Rectal smooth muscle tissue (tissue), 1 donor: ENCODE results near the gene NOTUM.
"Not testable (repeated sequence)": the region's sequence is repeated elsewhere in the genome, so short reads cannot be mapped to it uniquely, and the experiment has no call there.

ENCODE experiments used
- H3K27ac ChIP-seq: one replicate; pipeline ENCODE4 v1.7.0; 2013; ENCODE audit warnings: low read depth, low read length, inconsistent platforms
- H3K27me3 ChIP-seq: one replicate; pipeline ENCODE4 v1.7.0; 2013; ENCODE audit warnings: low read length; ENCODE audit not compliant: control insufficient read depth, insufficient read depth
- H3K36me3 ChIP-seq: one replicate; pipeline ENCODE4 v1.7.0; 2013; ENCODE audit warnings: low read length; ENCODE audit not compliant: control insufficient read depth, insufficient read depth
- H3K4me1 ChIP-seq: one replicate; pipeline ENCODE4 v1.7.0; 2013; ENCODE audit warnings: low read length; ENCODE audit not compliant: control insufficient read depth, insufficient read depth
- H3K4me3 ChIP-seq: one replicate; pipeline ENCODE4 v1.7.0; 2013; ENCODE audit warnings: low read length
- H3K9ac ChIP-seq: one replicate; pipeline ENCODE4 v1.7.0; 2013; ENCODE audit warnings: low read length

NOTUM gene

GRCh38 chr17:81993729-81994592 lies 33.0 kb upstream of the NOTUM start:
- Histone ChIP-seq H3K4me1 (peaks cover 9% of the 10 kb centered on the region), H3K9ac (no peak overlapping the region)

GRCh38 chr17:81992306-81993102 lies 31.5 kb upstream of the NOTUM start:
- H3K36me3 ChIP-seq: no peaks in the 10 kb centered on the region
- peak overlapping the region; percentile 58 for H3K4me3 ChIP-seq
- H3K4me1 ChIP-seq: peaks cover 9% of the 10 kb centered on the region
- no peaks in the 10 kb centered on the region for H3K27me3 ChIP-seq
- H3K9ac ChIP-seq: no peak overlapping the region
- H3K27ac ChIP-seq: peak overlapping the region; percentile 79

More at GRCh38 chr17:81993729-81994592, 33.0 kb upstream of the NOTUM start:
- no peak overlapping the region for H3K27ac ChIP-seq
- H3K4me3 ChIP-seq: no peak overlapping the region
- no peaks in the 10 kb centered on the region for H3K27me3 ChIP-seq
- no peaks in the 10 kb centered on the region for H3K36me3 ChIP-seq

GRCh38 chr17:81991684-81992305 lies 30.8 kb upstream of the NOTUM start:
- peak overlapping the region; percentile 79 for H3K27ac ChIP-seq
- no peaks in the 10 kb centered on the region for H3K27me3 ChIP-seq
- H3K4me1 ChIP-seq: peaks cover 9% of the 10 kb centered on the region
- no peaks in the 10 kb centered on the region for H3K36me3 ChIP-seq
- H3K9ac ChIP-seq: peak overlapping the region; percentile 40
- peak overlapping the region; percentile 58 for H3K4me3 ChIP-seq

- Histone ChIP-seq H3K9ac (peak overlapping the region; percentile 40), H3K4me3 (peak overlapping the region; percentile 58), H3K4me1 (peaks cover 9% of the 10 kb centered on the region), H3K27me3 (no peaks in the 10 kb centered on the region), H3K27ac (peak overlapping the region; percentile 79), H3K36me3 (no peaks in the 10 kb centered on the region)
Measured at GRCh38 chr17:81990836-81991683, 30.1 kb upstream of the NOTUM start.

- H3K36me3 ChIP-seq: peaks cover 12% of the 10 kb centered on the region
Measured at GRCh38 chr17:81987161-81987770, 26.3 kb upstream of the NOTUM start.

GRCh38 chr17:81986606-81987005 lies 25.6 kb upstream of the NOTUM start:
- no peak overlapping the region for H3K27ac ChIP-seq
- H3K9ac ChIP-seq: no peak overlapping the region
- peaks cover 12% of the 10 kb centered on the region for H3K36me3 ChIP-seq
- H3K27me3 ChIP-seq: no peaks in the 10 kb centered on the region
- H3K4me3 ChIP-seq: no peak overlapping the region
- H3K4me1 ChIP-seq: no peaks in the 10 kb centered on the region

More at GRCh38 chr17:81987161-81987770, 26.3 kb upstream of the NOTUM start:
- Histone ChIP-seq H3K4me3 (no peak overlapping the region), H3K9ac (no peak overlapping the region), H3K4me1 (peaks cover 6% of the 10 kb centered on the region), H3K27me3 (no peaks in the 10 kb centered on the region), H3K27ac (no peak overlapping the region)

- no peak overlapping the region for H3K4me3 ChIP-seq
- H3K27me3 ChIP-seq: no peaks in the 10 kb centered on the region
- no peaks in the 10 kb centered on the region for H3K4me1 ChIP-seq
- no peak overlapping the region for H3K9ac ChIP-seq
- no peak overlapping the region for H3K27ac ChIP-seq
- H3K36me3 ChIP-seq: peaks cover 15% of the 10 kb centered on the region
Measured at GRCh38 chr17:81984773-81985410, 23.9 kb upstream of the NOTUM start.

- H3K27me3 ChIP-seq: no peaks in the 10 kb centered on the region
Measured at GRCh38 chr17:81983639-81984373, 22.8 kb upstream of the NOTUM start.

GRCh38 chr17:81983011-81983638 lies 22.1 kb upstream of the NOTUM start:
- Histone ChIP-seq H3K4me1 (peaks cover 3% of the 10 kb centered on the region), H3K9ac (no peak overlapping the region), H3K27ac (no peak overlapping the region), H3K4me3 (no peak overlapping the region), H3K27me3 (no peaks in the 10 kb centered on the region), H3K36me3 (peaks cover 15% of the 10 kb centered on the region)

More at GRCh38 chr17:81983639-81984373, 22.8 kb upstream of the NOTUM start:
- H3K4me1 ChIP-seq: no peaks in the 10 kb centered on the region
- H3K9ac ChIP-seq: no peak overlapping the region
- no peak overlapping the region for H3K27ac ChIP-seq
- no peak overlapping the region for H3K4me3 ChIP-seq
- peaks cover 15% of the 10 kb centered on the region for H3K36me3 ChIP-seq

- H3K4me3 ChIP-seq, H3K27me3 ChIP-seq, H3K4me1 ChIP-seq, H3K27ac ChIP-seq, H3K9ac ChIP-seq: not testable (repeated sequence)
- peaks cover 15% of the 10 kb centered on the region for H3K36me3 ChIP-seq
Measured at GRCh38 chr17:81981511-81981910, 20.5 kb upstream of the NOTUM start.
